Measurements from ENCODE around the gene NTHL1.

NTHL1 gene

DNA sequence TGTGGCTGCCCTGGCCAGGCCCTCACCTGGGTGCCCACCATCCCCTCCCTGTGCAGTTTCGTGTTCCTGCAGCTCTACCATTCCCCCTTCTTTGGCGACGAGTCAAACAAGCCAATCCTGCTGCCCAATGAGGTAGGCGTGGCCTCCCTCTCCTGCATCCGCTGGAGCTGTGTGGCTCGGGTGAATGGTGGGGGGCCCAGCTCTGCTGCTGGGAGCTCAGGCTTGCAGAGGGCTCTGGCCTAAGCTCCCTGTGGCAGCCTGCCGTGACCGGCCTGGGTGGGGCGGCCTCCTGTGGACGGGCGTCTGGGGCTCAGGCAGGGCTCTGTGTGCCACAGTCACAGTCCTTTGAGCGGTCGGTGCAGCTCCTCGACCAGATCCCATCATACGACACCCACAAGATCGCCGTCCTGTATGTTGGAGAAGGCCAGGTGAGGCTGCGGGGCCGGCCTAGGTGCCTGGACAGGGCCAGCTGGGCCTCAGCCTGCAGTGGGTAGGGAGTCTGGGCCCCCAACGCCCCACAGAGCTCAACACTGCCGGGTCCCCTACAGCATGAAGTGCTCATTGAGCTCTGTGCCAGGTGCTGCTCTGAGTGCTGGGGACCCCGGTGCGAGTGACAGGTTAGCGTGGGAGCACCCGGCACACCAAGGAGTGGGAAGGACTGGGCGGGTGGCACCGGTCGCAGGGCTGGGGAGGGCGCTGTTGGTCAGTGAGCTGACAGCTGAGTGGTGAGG lies 37.4 kb upstream of the NTHL1 start:
- DNase-seq (ENCODE audit: low read depth, low spot score): no peak
- H3K27ac ChIP-seq: no peak overlapping the region

DNA sequence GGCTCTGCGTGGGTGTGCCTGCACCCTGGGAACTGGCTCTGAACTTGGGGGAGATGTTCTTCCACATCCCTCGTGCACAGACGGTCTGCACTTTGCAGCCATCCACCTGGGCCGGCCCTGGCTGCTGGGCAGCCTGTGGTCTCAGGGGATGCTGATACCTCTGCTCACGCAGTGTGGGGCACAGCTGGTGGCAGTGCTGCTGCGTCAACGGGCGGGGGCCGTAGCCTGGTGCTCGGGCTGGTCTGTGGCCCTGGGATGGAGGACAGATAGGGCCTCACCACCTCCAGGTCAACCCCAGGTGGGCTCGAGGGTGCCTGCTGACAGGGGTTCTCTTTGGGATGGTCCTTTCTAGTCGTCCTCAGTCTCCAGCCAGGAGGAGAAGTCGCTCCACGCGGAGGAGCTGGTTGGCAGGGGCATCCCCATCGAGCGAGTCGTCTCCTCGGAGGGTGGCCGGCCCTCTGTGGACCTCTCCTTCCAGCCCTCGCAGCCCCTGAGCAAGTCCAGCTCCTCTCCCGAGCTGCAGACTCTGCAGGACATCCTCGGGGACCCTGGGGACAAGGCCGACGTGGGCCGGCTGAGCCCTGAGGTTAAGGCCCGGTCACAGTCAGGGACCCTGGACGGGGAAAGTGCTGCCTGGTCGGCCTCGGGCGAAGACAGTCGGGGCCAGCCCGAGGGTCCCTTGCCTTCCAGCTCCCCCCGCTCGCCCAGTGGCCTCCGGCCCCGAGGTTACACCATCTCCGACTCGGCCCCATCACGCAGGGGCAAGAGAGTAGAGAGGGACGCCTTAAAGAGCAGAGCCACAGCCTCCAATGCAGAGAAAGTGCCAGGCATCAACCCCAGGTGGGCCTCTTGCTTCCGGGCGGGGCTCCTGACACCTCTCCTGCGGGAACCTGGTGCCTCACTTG lies 36.5 kb upstream of the NTHL1 start:
- DNase-seq (ENCODE audit: low read depth, low spot score): no peak

DNA sequence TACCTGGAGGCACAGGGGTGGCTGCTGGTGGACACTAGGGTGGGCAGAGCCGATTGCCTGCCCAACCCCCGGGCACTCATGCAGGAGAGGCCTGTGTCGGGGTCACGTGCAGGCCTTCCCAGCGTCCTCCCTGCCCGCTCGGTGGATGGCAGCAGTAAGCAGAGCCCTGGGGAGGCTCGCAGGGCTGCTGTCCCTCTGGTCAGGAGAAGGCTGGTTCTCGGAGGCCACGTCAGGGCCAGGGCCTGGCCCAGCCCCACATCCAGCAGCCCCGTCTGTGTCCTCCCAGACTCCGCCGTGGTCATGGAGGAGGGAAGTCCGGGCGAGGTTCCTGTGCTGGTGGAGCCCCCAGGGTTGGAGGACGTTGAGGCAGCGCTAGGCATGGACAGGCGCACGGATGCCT lies 35.8 kb upstream of the NTHL1 start:
- no peak for DNase-seq (ENCODE audit: low read depth, low spot score)
- H3K27ac ChIP-seq: no peak overlapping the region

More for the DNA sequence above, 36.5 kb upstream of the NTHL1 start:
- H3K27ac ChIP-seq: no peak overlapping the region

DNA sequence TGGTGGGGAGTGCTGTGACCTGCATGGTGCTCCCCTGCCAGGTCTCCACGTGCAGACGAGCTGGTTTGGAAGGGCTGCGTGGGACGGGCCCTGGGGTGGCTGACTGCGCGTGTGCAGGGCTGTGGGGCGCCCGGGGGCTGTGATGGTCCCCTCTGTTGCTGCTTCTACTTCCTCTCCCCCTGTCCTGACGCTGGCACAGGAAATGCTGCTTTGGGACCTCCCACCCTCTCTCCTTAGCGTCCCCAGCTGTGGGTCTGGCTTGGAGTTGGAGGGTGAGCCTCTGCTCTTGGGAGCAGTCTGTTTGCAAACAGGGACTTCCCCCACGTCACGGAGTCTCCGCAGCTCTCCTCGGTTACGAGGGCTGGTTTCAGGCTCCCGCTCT lies 35.3 kb upstream of the NTHL1 start:
- no peak for DNase-seq (ENCODE audit: low read depth, low spot score)
- H3K27ac ChIP-seq: no peak overlapping the region

GRCh38 chr16:2082171-2082982 lies 34.7 kb upstream of the NTHL1 start:
- H3K27ac ChIP-seq: peak overlapping the region; percentile 12
- peak; percentile 31 for DNase-seq (ENCODE audit: low read depth, low spot score)

- peak overlapping the region; percentile 12 for H3K27ac ChIP-seq
- DNase-seq (ENCODE audit: low read depth, low spot score): no peak
Measured at GRCh38 chr16:2081201-2082084, 33.8 kb upstream of the NTHL1 start.

- H3K27ac ChIP-seq: no peak overlapping the region
- no peak for DNase-seq (ENCODE audit: low read depth, low spot score)
Measured at GRCh38 chr16:2079991-2080390, 32.4 kb upstream of the NTHL1 start.

- no peak for DNase-seq (ENCODE audit: low read depth, low spot score)
- no peak overlapping the region for H3K27ac ChIP-seq
Measured at GRCh38 chr16:2079311-2079800, 31.7 kb upstream of the NTHL1 start.

GRCh38 chr16:2078691-2079090 lies 31.1 kb upstream of the NTHL1 start:
- no peak for DNase-seq (ENCODE audit: low read depth, low spot score)
- no peak overlapping the region for H3K27ac ChIP-seq

GRCh38 chr16:2078096-2078495 lies 30.5 kb upstream of the NTHL1 start:
- no peak for DNase-seq (ENCODE audit: low read depth, low spot score)
- no peak overlapping the region for H3K27ac ChIP-seq

DNA sequence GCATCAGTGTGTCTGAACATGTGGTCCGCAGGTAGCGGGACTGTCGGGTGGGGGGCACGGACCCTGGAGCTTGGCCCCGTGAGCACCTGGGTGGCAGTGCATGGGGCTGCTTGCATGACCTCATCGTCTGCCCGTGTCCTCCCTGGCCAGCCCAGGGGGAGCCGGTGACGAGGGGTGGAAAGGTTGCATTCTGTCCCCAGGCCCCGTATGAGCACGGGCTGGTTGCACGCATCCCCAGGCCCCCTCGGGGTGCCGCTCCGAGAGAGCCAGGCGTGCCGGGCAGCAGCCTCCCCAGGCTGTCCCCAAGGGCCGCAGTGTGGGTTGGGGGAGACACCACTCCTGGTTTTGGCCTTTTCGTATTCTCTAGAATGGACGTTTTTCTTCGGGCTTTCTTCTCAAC lies 30.1 kb upstream of the NTHL1 start:
- no peak overlapping the region for H3K27ac ChIP-seq
- DNase-seq (ENCODE audit: low read depth, low spot score): no peak

DNA sequence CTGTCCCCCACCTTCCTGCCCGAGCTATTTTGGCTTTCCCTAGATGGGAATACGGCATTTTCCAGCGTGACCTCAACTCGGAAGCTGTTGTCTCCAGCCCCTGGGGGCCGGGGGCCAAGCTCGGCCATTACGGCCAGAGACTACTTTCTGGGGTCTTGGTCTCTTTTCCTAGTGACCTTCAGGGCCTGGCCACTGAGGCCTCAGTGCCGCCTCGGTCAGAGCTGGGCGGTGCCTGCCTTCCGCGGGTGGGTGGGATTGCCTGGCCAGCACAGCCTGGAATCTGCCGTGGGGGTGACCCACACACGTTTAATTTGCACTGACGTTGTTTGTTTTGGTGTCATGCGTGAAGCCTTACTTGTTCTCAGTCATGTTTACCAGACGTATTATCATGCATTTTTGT lies 29.4 kb upstream of the NTHL1 start:
- DNase-seq (ENCODE audit: low read depth, low spot score): no peak

DNA sequence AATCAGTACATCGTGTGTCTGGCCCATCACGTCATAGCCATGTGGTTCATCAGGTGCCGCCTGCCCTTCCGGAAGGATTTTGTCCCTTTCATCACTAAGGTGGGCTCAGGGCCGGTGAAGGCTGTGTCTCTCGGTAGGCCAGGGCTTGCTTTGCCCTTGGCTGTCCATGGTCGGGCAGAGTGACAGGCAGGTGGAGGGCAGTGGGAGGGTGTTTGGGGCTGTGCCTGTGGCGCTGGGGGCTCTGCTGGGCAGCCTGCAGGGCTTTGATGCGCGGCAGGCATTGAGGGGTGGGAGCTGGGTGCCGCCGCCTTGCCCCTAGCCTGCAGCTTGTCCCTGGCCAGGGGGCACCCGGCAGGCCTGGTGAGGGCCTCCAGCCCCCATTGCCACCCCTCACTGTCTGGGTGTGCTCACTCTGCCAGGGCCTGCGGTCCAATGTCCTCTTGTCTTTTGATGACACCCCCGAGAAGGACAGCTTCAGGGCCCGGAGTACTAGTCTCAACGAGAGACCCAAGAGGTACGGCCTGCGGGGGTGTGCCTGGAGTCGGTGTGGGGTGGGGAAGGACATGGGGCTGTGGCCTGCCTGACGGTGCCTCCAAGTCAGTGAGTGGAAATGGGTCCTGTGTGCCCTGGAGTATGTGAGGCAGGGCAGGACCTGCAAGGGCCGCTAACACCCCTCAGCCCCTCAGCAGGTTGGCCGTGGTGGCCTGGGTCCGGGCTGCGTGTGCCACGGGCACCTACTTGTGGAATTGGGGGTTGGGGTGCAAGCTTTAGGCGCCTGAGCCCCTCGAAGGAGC lies 28.6 kb upstream of the NTHL1 start:
- no peak for DNase-seq (ENCODE audit: low read depth, low spot score)
- no peak overlapping the region for H3K27ac ChIP-seq

More for the DNA sequence above, 29.4 kb upstream of the NTHL1 start:
- H3K27ac ChIP-seq: no peak overlapping the region

GRCh38 chr16:2075631-2076030 lies 28.0 kb upstream of the NTHL1 start:
- no peak for DNase-seq (ENCODE audit: low read depth, low spot score)
- no peak overlapping the region for H3K27ac ChIP-seq

- no peak overlapping the region for H3K27ac ChIP-seq
- DNase-seq (ENCODE audit: low read depth, low spot score): no peak
Measured at GRCh38 chr16:2074071-2074470, 26.4 kb upstream of the NTHL1 start.

DNA sequence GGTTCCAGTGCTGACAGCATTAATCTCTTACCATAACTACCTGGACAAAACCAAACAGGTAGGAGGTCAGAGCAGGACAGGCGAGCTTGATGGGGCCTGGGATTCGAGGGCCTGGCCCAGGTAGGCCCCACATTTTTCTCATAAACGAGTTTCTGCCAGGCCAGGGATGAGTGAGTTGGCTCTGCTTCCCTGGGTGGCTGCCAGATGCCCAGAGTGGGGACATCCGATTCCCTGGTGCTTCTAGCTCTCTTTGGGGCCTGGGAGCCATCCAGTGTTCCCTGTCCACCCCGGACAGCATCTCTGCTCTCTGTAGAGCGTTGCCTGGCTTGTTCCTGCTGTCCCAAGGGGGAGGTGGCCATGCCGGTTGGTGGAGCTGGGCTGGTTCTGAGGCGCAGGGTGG lies 25.3 kb upstream of the NTHL1 start:
- no peak for DNase-seq (ENCODE audit: low read depth, low spot score)
- no peak overlapping the region for H3K27ac ChIP-seq

GRCh38 chr16:2071454-2072202 lies 24.0 kb upstream of the NTHL1 start:
- DNase-seq (ENCODE audit: low read depth, low spot score): no peak

More at GRCh38 chr16:2071454-2072202, 24.0 kb upstream of the NTHL1 start:
- no peak overlapping the region for H3K27ac ChIP-seq

All from epithelial cell of prostate (primary cell).